DMS53 (cell line): ENCODE results near the gene DLG2.
"Not testable (repeated sequence)": the region's sequence is repeated elsewhere in the genome, so short reads cannot be mapped to it uniquely, and the experiment has no call there.

Source experiments
- DNase-seq: peaks from one replicate; lab custom pipeline; 2025; lab: John Stamatoyannopoulos, UW

Gene DLG2

GRCh38 chr11:83773950-83774880 is 1852.9 kb downstream of the DLG2 start:
- DNase-seq, result no peak

GRCh38 chr11:83768489-83768888 is 1858.7 kb downstream of the DLG2 start:
- DNase-seq, result no peak

DNA sequence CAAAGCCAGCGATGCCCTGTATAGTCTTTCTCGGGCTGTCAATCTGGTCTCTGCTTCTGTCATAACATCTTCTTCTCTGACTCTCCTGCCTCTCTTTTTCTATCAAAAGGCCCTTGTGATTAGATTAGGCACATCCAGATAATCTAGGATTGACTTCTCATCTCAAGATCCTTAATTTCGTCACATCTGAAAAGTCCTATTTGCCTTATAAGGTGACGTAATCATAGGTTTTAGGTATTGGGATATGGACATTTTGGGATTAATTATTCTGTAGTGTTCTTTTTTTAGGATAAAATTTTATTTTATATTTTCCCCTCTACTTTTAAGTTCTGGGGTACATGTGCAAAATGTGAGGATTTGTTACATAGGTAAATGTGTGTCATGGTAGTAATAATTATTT is 1860.2 kb downstream of the DLG2 start:
- DNase-seq, result no peak

- no peak for DNase-seq
Measured at GRCh38 chr11:83764643-83765042, 1862.5 kb downstream of the DLG2 start.

GRCh38 chr11:83760932-83761331 is 1866.2 kb downstream of the DLG2 start:
- no peak for DNase-seq

DNA sequence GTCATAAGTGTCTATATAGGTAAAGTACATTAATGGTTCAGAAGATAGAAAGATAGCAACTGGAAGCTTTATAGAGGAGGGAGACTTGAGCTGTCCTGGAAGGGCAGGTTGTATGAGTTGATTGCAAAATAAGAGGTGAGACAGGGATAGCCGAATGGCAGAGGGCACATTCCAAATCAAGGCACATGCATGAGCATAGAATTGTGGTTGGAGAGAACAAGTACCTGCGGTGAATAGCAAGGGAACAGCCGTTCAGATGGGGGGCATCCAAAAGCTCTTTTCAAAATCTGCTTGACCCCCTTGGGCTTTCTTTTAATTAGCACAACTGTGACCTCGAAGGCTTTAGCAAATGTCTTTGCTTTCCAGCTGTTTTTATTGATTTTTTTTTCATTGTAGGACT is 1868.0 kb downstream of the DLG2 start:
- no peak for DNase-seq

GRCh38 chr11:83751041-83751440 is 1876.1 kb downstream of the DLG2 start:
- DNase-seq, result no peak

- DNase-seq, result no peak
Measured at GRCh38 chr11:83746921-83747585, 1880.1 kb downstream of the DLG2 start.

DNA sequence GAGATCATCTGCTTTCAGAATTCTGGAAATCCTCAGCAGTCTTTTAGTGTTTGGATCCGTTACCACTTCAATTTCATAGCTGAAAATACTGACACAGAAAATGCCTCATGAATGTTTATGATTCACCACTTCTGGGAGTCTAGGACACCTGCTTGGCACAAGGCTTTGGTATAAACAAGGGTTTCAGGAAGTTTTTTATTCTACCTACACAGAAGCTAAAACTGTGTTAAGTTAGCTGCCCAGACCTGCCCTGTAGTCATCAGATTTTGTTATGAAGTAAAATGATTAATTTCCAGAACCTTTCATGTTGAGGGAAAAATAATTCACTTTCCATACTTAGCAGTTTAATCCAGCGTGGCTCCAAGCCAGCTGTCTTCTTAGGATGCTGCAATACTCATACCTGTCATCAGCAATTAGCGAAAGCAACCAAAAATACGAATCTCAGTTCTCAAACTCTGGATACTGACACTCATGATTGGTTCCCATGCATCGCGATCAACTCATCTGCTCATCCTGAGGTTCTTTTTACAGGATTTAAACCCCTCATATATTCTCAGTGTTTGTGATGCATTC is 1882.4 kb downstream of the DLG2 start:
- DNase-seq, result peak; percentile 16

DNA sequence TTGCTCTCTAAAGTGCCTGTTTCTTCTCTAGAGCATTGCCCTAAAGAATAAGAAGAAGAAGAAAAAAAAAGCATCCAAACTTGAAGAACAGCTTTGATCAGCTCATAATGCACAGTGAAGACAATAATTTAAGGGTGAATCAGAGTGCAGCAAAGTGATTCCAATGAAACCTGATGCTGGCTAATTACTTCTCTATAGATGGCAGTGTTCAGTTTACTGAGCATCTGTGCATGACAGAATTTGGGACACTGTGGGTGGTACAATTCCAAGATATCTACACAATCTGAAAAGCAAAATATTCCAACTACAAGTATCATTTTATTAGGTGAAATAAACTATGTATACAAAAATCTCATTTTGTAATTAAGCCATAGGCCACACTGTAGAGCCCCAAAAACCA is 1890.5 kb downstream of the DLG2 start:
- DNase-seq, result no peak

DNA sequence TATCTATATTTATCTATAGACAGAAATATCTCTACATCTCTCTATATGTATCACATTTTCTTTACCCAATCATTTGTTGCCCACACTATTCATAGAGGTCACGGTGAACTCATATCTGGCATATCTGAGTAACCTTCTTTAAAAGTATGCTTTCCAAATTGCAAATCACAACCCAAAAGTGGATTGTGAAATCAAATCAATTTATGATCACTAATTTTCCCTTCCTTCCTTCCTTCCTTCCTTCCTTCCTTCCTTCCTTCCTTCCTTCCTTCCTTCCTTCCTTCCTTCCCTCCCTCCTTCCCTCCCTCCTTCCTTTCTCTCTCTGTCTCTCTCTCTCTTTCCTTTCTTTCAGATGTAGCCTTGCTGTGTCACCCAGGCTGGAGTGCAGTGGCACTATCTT is 1893.0 kb downstream of the DLG2 start:
- no peak for DNase-seq

- not testable (repeated sequence) for DNase-seq
Measured at GRCh38 chr11:83731288-83731687, 1895.9 kb downstream of the DLG2 start.

- no peak for DNase-seq
Measured at GRCh38 chr11:83728281-83728680, 1898.9 kb downstream of the DLG2 start.

DNA sequence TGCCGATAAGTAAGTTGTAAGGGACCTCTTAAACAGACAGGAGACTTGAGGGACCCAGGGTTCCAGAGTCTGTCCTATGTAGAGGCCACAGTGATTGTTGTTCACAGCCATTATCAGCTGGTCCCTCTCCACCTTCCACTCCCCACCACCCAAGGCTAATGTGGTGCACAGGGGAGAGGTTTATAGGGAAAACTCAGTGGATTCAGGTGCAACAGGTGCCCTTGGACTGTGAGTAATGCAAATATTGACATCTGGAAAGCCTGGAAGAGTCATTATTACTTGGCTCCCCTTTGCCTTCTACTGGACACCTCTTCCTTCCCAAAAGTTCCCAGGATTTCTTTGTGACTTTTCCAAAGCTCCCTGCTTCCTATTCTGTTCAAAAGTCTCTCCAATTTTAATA is 1899.9 kb downstream of the DLG2 start:
- DNase-seq, result peak; percentile 74

DNA sequence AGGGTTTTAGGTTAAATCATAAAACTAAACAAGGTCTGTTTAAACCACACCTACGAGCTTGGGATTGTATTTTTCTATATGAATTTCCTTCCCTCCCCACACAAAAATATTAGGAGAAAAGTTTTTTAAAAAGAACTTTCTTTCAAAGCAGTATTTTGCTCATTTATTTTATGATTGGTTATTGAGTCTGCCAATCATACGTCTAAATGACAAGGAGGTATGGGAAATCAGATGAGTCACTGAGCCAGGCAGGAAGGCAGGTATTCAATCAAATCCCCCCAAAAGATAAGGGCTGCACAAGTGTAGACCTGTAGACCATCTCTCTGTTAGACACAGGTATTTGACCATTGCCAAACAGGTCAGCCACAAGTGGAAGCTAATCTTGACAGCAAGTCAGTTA is 1900.8 kb downstream of the DLG2 start:
- DNase-seq, result peak; percentile 28

GRCh38 chr11:83725728-83726127 is 1901.4 kb downstream of the DLG2 start:
- no peak for DNase-seq

DNA sequence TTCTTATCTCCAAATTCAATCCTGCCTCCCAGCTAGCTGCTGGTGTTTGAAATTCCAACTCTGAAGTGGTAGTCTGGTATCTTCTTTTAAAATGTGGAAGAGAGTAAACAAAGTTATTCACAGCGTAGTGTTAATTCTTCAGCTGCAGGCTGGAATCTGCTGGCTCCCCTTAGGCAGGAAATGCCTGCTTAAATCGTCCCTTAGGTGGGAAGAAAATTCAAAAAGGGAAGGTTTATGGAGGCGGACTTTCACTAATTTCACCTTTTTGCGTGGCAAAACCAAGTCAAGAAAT is 1901.9 kb downstream of the DLG2 start:
- DNase-seq, result no peak

DNA sequence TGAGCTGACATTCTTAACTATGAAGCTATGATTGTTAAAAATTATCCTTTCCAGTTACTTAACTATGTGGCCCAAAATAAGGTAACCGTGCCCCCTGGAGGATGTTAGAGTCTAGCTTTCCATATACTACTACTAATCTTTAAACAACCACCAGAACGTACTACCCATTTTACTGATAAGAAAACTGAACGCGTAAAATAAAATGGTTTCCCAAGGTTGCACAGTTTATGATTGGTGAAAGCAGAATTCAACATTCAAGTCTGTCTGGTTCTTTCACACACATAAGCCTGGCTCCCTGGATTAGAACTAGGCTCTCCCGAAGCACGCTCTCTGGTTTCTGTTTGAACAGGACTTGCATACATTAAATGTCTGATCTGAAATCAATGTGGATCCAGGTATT is 1903.1 kb downstream of the DLG2 start:
- DNase-seq, result peak; percentile 85

DNA sequence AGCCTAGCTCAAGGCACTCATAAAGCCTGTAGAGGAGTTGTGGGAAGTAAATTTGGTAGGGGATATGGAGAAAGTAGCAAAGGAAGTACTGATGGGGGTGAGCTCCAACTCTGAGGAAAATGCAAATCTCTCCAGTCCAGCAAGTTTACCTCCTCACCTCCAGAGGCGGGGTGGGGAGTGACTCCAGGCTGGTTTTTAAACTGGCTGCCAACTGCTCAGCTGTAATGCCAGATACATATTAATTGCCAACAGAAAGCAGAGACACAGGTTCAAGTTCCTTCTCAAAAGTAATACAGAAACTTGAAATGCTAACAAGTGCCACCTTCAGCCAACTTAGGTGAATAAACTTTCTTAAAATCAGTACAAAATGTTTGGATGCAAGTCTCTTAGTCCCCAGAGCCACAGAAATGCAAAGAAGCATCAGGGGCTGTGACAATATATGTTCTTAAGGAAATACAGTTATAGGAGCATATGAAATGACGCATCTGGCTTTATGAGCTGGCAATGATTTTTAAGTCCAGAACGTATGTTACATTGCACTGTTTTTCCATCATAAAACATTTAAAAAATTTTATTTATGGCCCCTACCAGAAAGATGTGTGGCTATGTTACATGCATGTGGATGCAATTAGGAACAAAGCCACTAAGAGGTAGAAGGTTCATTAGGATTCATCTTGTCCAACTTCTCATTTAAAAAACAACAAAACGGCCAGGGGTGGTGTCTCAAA is 1904.6 kb downstream of the DLG2 start:
- no peak for DNase-seq

- DNase-seq, result peak; percentile 54
Measured at GRCh38 chr11:83721263-83721662, 1905.9 kb downstream of the DLG2 start.

- DNase-seq, result no peak
Measured at GRCh38 chr11:83720675-83721074, 1906.5 kb downstream of the DLG2 start.

DNA sequence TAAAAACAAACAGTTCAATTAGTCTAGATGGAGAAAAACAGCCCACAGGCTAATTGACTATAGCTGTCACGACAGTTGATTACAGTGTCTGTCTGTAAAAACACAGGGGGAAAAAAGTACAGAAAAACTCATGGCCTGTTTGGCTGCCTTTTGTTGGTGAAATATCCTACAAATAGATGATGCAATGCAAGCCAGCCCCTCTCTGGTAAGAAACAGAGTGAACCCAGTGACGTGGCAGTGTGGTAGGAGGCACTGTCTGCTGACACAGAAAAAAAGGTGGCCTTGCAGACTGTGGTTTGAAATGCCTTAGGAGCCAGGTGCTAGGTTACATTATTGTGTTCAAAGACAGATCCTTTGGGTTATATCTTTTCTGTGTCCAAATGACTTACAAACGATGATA is 1909.6 kb downstream of the DLG2 start:
- no peak for DNase-seq
